Stimulated activated CD8-positive, alpha-beta memory T cell treated with anti-CD3 and anti-CD28 coated beads, Interleukin-15, amount 100 ng/mL, for 24 hours (primary cell): ENCODE measurements around the gene ACVR1B.

ENCODE experiments used
- DNase-seq: peaks from one replicate; pipeline ENCODE4 v3.0.0-alpha.2; 2020; ENCODE audit warnings: low read depth

The ACVR1B gene

GRCh38 chr12:52005218-52005902, 53.9 kb downstream of the ACVR1B start:
- no peak for DNase-seq

DNA sequence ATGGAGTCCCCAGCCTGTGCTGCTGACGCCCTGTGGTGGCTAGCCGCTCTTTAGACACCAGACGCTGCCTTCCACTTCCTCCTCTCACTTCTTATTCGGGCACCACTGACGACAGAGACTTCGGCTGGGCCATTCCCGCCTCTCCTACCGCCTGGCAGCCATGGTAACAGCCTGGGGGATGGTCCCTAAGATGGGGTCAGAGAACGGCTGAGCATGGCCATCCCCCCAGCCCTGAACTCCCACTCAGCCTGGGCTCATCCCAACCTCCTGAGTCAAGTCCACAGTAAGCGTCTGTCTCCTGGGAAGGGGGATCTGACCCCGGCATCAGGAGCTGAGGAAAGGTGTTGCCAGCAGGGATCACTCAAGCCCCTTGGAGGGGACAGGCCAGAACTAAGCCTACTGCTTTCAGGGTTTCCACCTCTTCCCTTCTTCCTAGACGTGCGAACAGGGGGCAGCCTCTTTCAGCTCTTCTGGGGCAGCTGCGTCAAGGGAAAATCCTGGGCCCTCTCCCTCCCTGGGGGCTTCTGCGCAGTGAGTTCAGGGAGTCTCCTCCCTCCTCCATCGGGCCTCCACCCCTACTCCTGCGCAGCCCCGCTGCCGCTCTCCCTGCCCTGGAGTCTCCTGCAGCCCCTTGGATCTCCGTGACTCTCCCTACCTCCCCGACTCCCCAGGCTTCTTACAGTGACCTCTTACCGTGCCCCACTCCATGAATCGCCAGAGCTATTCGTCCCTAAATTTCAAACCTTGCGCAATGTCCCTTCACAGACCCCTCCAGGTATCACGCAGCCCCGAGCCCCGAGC, 54.6 kb downstream of the ACVR1B start:
- no peak for DNase-seq

- peak; percentile 50 for DNase-seq
Observed at GRCh38 chr12:52006726-52007157, 55.2 kb downstream of the ACVR1B start, which contains the start of gene TAMALIN. Gene TAMALIN, plus strand, starts transcription at chr12:52006946. Its CDS starts 74 bp downstream, at chr12:52007020.

DNA sequence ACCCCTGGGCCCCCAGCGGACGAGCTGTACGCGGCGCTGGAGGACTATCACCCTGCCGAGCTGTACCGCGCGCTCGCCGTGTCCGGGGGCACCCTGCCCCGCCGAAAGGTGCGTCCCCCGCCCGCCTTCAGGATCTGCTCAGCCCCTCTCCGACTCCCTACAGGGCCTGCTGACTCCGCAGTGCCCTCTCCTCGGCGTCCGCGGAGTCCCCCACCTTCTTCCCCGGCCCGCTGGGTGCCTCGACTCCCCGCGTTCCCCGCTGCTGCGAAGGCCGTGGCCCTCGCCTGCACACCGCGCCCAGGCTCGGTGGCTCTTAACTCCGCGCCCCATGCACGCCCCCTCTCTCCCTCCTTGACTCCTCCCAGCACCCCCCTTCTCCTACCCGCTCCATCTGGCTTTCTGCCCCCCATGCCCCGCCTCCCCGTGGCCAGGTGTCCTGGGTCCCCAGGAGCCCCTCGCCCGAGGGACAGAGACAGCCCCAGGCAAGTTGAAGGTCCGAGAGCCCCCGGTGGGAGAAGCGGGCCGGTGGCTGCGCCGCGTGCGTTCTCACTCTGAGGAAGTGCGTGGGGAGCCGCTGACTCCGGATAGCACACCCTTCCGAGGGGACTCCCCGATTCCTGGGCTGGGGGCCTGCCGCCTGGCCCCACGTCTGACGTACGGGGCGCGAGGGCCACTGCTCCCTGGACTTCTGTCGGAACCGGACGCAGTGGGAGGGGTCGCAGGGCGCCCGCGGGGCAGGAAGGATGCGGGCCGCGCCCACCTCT, 55.8 kb downstream of the ACVR1B start:
- DNase-seq: no peak

GRCh38 chr12:52007982-52008510, 56.5 kb downstream of the ACVR1B start:
- DNase-seq: no peak

GRCh38 chr12:52009081-52009751, 57.7 kb downstream of the ACVR1B start:
- no peak for DNase-seq

- DNase-seq: no peak
Observed at GRCh38 chr12:52010152-52010622, 58.7 kb downstream of the ACVR1B start.

GRCh38 chr12:52010692-52011601, 59.4 kb downstream of the ACVR1B start:
- DNase-seq: no peak

- DNase-seq: no peak
Observed at GRCh38 chr12:52011602-52012214, 60.2 kb downstream of the ACVR1B start.

DNA sequence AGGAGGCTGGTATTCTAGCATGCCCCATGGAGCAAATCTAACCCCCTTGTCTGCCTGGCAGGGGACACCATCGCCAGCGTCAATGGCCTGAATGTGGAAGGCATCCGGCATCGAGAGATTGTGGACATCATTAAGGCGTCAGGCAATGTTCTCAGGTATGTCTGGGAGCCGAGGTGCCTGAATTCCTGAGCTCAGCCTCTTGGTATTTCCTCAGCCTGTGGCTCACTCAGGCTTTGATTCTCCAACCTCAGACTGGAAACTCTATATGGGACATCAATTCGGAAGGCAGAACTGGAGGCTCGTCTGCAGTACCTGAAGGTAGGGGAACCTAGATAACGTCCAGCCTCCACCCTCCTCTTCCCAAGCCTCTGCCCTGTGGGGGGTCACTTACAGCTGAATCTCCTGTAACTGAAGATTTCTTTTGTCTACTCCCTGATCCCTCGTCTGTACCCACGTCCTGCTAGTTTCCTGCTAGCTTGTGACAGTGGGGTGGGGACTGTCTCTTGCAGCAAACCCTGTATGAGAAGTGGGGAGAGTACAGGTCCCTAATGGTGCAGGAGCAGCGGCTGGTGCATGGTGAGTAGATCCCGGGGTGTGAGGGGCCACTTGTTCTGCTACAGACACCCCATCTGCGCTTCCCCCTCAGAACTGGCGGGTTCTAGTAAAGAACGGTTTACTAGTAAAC, 62.3 kb downstream of the ACVR1B start:
- DNase-seq: no peak

GRCh38 chr12:52014567-52015530, 63.4 kb downstream of the ACVR1B start:
- no peak for DNase-seq

DNA sequence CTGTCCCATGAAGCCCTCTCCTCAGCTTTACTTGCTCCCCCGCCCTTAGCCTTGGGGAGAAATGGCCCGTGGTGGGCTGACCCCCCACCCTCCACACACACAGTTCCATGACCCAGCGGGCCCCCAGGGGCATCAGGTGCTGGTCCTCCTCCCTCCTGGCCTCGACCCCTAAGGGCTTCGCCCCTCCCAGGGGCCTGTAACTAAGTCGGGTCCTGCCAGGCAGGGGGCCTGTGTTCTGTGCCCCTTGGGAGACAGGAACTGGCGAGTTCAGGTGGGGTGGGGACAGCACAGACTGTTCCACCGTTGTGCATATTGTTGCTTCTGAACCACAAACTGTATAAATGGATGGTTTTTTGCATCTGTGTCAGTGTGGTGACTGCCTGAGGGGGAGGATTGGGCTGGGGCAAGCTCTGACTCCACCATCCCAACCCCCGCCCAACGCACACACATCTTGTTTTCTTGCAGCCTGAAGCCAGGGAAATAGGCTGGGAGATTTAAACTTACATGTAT, 64.1 kb downstream of the ACVR1B start:
- DNase-seq: no peak

DNA sequence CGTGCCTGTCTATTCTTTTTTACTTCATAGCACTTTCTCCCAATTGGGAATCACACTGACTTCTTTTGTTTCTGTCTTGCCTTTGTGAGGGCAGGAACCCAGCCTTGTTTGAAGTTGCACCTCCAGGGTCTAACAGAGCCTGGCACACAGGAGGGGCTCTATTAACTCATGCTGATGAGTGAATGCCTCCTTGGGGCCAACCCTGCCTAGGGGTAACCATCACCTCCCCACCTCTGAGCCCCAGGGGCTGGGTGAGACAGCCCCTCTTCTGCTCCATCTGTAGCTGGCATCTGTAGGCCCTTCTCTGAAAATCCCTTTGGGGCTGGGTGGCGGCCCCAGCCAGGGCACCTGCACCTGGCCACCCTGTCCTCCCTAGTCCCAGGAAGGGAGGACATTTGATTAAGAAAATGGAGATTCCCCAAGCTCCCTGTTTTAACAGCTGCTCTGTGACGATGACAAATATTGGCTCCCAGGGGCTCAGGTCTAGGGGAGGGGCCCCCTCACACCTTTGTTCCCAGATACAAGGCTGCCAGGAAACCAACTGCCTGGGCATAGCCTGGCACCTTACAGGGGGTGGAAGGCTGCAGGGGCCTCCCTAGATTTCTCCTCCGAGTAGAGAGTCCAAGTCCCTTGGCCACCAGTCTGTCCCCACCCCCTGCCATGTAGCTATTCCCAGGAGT, 67.1 kb downstream of the ACVR1B start:
- DNase-seq: no peak

DNA sequence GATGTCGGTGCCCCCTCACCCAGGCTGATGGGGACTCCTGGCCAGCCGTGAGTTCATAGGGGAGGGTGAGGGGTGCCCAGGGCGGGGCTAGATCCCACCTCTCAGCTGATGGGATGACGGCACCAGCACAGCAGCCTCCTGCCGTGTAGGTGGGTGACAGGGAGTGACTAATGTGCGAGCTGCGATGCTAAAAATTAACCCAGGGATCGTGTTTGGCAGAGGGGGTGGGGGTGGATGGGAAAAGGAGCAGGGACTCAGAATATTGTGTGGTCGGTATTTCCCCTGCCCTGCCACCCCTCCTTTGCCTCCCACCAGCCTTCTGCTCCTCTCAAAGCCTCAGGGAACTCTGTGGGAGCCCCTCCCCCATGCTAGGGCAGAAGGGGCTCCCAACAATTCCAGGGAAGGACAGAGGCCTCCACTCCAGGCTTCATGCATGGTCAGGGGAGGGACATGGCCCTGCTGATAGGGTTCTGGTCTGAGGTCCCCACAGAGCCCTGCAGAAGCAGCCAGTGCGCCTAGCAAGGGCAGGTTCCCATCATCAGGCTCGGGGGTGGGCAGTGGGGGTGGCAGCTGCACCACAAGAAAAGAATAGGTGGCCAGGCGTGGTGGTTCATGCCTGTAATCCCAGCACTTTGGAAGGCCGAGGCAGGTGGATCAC, 67.7 kb downstream of the ACVR1B start:
- no peak for DNase-seq

DNA sequence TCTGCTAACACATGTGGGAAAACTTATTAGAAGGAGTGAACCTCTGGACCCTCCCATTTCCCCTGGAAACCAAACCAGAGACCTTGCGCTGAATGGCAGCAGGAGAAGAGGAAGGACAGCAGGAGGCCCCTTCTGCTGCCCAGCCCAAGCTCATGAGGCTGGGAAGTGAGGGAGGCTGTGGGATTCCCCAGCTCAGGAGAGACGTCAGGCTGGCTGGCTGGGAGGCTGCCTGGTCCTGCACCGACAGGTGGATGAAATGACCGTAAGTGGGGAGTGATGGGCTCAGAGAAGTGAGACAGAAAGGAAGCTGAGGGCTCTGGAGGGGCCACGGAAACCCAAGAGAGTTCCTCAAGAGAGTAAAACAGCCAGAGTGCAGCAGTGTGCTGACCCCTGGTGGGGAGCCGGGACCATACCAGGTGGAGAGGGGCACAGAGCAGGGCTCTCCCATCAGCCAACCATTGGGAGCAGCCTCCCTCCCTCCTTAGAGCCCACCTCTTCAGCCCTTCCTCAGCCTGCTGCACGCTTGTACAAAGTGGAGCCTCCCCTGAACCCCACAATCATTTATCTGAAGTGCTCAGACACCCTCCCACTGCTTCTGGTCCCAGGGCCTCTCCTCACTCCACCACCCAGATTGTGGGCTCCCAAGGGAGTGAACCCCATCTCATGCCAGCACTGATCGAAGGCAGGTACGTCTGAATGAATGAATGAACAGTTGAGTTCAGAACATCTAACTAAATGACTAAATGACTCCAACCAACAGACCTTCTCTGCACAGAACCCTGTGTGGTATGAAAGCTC, 69.2 kb downstream of the ACVR1B start:
- DNase-seq: no peak

DNA sequence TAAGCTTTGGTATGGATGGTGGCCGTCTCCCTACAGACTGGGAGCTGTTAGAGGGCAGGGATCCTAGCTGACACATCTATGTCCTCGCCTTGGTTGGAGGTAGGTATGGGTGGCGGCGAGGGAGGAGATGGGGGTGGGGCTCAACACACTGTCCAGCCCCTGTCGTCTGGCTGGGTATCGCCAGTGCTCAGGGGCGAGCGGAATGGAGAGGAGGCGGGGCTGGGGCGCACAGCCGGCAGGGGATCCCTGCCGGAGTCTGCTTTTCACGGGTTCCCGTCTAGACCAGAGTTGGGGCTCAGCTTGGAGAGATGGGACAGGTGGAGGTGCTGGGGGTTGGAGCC, 71.3 kb downstream of the ACVR1B start:
- DNase-seq: no peak
